A172 (cell line): Measurements from ENCODE around the gene TMTC4. TPM values are rescaled to one million over a fixed set of nuclear protein-coding genes. Genes with fewer than 3 reads are reported as not detected.
A peak's percentile ranks its signal among the peaks of the same experiment; 100 is the strongest.
"Not testable (repeated sequence)": the region's sequence is repeated elsewhere in the genome, so short reads cannot be mapped to it uniquely, and the experiment has no call there.

Experiments
- DNase-seq: peaks from one replicate; pipeline ENCODE4 v3.0.0-alpha.2; 2015; ENCODE audit warnings: low spot score
- total RNA-seq: library from RNA; depleted of rRNA; stranded (reverse); fragments of >200 nt; shearing (Covaris generic); gene quantifications from 2 replicates; pipeline ENCODE4 v1.2.3, GENCODE V29; 2014

TMTC4 gene
- total RNA-seq, 1 experiment from 2014 or later, result 8.8 TPM

DNA sequence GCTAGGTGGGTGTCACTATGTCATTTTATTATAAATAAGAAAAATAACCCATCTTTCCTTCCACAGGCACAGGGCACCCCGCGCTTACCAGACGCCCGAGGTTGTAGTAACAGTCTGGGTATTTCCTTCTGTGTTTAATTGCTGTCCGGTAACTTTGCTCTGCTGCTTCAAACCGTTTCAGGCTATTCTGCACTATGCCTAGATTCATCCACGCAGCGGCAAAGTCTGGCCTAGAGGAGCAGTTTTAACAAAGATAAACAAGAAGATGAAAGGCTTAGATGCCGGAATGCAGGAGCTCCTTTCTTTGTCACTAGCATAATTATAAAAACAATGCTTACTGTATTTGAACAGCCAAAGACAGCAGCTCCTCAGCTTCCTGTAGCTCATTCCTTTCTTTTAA, 49.1 kb downstream of the TMTC4 start:
- no peak for DNase-seq

DNA sequence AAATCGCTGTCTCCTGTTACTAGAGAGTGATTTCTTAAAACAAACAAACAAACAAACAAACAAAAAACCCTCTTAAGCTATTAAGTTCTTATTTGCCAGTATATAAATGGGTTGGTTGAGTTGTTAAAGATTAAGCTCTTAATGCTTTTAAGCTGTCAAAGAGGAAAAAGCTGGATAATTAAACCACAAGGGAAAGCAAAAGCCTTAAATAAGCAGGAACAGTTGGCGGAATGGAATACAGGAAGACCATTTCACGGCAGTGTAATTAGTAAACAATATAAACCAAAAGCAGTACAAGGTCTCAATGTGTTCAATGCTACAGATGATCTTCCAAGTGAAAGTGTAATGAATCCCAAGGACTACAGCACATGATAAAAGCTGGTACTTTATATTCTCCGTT, 53.8 kb downstream of the TMTC4 start:
- DNase-seq, result no peak

DNA sequence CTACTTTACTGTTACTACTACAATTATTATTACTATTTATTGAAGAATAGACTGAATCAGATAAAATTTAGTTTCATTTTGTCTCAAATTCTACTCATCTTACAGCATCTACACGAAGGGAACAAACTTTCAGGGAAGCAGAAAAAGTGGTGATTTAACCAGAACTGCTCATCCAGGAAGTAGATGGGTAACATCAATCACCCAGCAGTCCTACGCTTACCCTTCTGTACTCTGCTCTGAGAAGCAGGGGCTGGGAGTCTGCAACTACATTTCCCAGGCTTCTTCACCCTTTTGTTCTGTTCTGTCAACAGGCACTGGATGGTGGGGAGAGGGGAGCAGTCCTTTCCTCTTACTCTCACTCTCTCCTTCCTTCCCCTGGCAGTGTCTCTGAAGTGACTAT, 54.7 kb downstream of the TMTC4 start:
- no peak for DNase-seq

GRCh38 chr13:100618897-100619296, 55.7 kb downstream of the TMTC4 start:
- DNase-seq, result not testable (repeated sequence)

DNA sequence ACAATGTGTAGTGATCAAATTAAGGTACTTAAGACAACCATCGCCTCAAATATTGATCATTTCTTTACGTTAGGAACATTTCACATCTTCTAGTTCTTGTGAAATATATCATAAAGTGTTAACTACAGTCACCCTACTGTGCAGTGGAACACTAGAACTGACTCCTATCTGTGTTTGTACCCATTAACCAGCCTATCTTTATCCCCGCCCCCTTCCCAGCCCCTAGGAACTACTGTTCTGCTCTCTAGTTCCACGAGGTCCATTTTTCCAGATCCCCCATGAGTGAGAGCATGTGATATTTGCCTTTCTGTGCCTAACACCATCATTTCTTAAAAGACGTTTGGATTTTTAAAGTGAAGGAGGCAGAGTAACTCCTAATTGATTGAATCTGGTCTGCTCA, 61.6 kb downstream of the TMTC4 start:
- DNase-seq, result no peak

DNA sequence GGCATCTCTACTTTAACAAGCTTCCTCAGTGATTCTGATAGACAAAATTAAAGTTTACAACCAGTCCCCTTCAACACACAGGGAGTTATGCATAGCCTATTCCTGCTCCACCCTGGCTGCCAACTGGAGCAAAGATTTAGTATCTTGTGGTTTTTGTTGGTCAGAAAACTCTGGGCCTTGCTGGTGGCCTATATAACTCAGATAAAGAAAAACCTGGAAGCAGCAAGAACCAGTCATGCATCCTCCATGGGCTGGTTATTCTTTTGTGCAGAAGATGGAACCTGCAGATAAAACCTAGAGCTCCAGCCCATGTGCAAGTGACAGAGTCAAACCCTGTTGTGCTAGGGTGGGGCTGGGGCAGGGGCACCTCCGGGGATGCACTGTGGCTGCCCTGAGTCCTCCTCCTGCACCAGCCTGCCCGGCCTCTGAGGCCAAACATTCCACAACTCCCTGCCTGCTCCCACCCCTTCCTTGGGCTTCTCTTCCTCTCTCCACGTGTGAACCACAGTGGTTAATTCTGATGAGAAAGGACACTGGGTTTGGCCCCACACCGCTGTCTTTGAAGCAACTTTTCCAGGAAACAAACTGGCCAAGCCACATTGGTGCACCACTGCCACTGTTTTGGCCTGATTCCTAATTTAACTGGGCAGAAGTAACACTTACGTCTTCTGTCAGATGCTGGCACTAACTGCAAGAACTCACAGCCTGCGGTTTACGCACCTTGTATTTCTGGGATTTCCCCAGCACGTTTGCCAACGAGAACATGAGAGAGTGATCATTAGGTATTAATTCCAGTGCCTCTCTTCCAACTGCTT, 62.7 kb downstream of the TMTC4 start:
- DNase-seq, result peak; percentile 49

GRCh38 chr13:100610391-100611347, 63.9 kb downstream of the TMTC4 start:
- no peak for DNase-seq

DNA sequence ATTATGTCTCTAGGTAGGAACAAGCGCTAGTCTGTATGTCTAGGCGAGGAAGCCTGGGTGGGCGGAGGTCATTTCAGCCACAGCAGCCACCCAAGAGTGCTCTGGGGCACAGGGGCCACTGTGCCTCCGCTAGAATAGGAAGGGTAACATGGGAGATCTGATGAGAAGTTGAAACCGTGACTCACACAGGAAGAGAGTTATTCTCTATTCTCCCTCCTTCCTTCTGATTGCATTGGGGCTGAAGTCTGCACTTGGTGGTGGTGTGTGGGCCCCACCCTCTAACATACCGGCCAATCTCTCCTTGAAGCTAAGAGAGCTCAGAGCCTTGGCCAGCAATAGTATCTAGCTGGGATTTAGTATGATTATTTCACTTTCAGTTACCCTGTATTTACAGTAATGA, 65.7 kb downstream of the TMTC4 start:
- peak; percentile 38 for DNase-seq

- no peak for DNase-seq
Observed at GRCh38 chr13:100608489-100608888, 66.1 kb downstream of the TMTC4 start.

GRCh38 chr13:100604918-100605710, 69.5 kb downstream of the TMTC4 start:
- DNase-seq, result no peak

DNA sequence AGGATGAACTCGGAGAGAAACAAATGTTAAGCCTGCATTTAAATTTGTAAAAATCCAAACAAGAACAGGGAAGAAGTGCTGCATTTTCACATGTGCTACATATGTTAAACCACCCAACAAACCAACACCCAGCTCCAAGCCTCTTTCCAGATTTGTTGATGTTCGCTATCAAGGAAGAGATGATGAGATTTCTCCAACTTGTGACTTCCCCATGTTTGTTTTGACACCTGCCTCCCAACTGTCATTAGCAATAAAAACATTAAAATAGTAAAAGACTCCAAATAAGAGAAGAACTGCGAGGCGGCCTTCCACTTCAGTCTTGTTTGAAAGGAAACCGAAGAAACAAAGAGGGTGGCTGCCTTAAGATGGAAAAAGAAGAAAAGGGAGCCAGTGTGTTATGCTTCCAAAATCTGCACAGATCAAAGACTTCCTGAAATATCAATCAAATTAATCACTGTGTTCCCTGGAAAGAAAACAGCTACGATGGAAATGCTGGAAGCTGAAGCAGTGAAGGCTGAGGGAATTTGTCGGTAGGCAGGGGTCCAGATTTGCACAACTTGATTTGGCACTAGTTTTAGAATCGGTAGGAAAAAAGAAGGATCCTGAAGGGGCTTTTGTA, 72.0 kb downstream of the TMTC4 start:
- no peak for DNase-seq

GRCh38 chr13:100601716-100602115, 72.9 kb downstream of the TMTC4 start:
- no peak for DNase-seq

GRCh38 chr13:100600915-100601314, 73.7 kb downstream of the TMTC4 start:
- DNase-seq, result no peak

GRCh38 chr13:100600461-100600860, 74.1 kb downstream of the TMTC4 start:
- DNase-seq, result no peak

DNA sequence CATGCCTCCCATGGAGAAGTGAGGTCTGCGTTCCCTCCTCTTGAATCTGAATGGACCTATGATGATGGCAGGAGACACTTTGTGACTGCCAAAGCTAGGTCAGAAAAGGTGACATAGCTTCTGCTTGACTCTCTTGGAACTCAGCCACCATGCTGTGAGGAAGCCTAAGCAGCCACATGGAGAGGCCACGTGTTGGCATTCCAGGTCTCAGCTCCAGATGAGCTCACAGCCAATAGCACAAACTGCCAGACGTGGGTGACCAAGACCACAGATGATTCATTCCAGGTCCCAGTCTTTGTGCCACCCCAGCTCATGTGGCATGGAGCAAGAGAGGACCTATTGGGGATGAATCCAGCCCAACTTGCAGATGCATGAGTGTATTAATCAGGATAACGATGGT, 77.3 kb downstream of the TMTC4 start:
- peak; percentile 42 for DNase-seq

DNA sequence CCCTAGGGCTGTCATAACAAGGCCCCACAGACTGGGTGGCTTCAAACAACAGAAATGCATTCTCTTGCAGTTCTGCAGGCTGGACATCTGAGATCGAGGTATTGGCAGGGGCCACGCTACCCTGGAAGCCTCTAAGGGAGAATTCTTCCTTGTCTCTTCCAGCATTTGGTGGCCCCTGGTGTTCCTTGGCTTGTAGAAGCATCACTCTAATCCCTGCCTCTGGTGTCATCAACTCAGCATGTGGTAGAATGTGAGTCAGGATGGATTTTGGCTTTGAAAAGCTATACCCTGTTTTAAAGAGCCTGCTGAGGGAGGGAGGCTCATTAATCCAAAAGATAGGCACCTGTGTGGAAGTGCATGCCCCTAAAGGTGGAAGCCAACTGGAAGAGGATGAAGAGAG, 78.1 kb downstream of the TMTC4 start:
- DNase-seq, result no peak

GRCh38 chr13:100594731-100595130, 79.9 kb downstream of the TMTC4 start:
- no peak for DNase-seq

- DNase-seq, result no peak
Observed at GRCh38 chr13:100594255-100594654, 80.3 kb downstream of the TMTC4 start.

GRCh38 chr13:100589178-100589725, 85.3 kb downstream of the TMTC4 start:
- no peak for DNase-seq

DNA sequence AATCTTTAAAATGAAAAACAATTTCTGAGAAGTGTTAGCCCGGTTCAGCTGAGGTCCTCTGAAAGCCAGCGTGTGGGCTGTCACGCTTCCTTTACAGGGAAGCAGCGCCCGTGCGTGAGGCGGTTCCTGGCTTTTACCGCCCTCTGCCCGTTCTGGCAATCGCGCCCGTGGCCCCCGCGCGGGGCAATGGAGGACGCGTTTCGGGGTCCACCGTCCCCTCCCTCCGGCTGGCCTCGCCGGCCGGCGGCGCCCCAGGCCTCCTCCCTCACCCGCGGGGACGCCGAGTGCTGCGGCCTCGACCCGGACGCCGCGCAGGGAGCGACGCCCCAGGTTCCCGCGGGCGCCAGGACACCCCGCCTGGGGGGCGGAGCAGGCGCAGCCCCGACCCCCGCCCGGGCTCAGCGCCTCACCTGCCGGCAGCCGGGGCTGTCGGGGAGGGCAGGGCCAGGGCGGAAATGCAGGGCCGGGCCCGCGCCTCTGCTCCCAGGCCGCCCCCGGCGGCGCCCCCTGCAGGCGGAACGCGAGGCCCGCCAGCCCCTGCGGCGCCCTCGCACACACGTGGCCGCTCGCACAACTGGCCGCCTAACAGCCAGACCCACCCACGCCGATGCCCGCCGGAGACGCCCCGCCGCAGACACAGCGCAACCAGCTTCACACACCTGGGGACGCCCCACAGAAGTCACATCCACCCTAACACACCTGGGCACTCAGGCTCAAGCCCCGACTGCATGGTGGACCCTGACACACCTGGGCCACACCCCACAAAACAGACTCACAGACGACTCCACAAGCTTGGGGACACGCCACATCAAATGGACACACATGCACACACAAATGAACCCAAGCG, 86.0 kb downstream of the TMTC4 start, which contains the start of gene GGACT:
Gene GGACT (minus strand): TSS at position 459 of the 847 bp plus-strand sequence. CDS start 56,198 bp downstream, outside the sequence.
- no peak for DNase-seq
